Cortex of kidney (tissue), 1 donor: ENCODE data around the gene MTA3.
"Not testable (repeated sequence)": the region's sequence is repeated elsewhere in the genome, so short reads cannot be mapped to it uniquely, and the experiment has no call there.

Source experiments
- DNase-seq: peaks from one replicate; lab custom pipeline; 2025; lab: John Stamatoyannopoulos, UW

MTA3 gene

GRCh38 chr2:42568401-42569115, at the start of gene MTA3:
TSS of gene MTA3 (plus strand) at chr2:42568632. CDS start at chr2:42568746, 114 bp downstream.
- DNase-seq: no peak

GRCh38 chr2:42519624-42520023, 48.8 kb upstream of the MTA3 start:
- no peak for DNase-seq

DNA sequence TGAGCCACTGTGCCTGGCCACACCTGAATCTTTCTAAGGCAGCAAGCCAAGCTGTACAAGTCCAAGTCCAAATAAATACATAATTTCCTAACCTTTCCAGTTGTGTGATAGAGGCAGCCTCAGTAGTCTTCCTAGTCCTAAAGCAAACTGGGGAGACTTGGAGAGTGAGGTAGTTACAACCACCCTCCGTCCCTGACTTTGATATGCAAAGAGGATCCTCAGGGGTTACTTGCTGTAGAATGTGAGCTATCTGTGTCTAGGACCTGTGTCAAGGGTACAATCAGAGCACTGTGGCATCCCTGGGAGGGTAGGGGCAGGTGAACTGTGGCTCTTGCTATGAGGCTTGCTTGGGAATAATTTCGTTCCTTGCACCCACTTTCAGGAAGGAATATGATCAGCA, 46.4 kb upstream of the MTA3 start:
- DNase-seq: no peak

DNA sequence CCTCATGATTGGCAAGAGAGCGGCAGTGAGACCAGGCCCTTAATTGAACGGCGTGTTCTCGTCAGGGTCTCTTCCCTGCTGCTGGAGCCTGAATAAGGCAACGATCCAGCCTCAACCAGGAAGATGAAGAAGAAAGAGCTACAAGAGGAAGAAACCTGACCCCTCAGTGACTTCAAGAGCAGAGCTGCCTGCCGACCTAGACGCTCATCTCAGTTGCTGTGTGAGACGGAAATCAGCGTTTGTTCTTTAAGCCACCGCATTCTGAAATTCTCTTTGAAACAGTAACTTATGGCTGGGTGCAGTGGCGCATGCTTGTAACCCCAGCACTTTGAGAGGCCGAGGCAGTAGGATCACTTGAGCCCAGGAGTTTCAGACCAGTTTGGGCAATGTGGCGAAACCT, 45.1 kb upstream of the MTA3 start:
- DNase-seq: no peak

DNA sequence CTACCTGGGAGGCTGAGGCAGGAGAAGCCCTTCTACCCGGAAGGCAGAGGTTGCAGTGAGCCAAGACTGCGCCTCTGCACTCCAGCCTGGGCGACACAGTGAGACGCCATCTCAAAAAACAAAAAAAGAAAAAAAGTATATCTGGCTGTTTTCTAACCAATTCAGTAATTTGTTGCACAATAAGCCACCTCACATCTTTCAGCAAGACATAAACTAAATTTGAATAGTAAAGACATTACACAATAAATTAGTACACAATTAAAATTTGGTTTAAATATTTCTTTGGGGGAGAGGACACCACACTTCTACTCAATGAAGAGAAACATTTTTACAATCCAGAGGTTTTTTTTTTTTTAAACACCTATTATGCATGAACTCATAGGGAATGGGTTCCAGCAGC, 36.0 kb upstream of the MTA3 start:
- no peak for DNase-seq

GRCh38 chr2:42537493-42537892, 30.9 kb upstream of the MTA3 start:
- DNase-seq: no peak

DNA sequence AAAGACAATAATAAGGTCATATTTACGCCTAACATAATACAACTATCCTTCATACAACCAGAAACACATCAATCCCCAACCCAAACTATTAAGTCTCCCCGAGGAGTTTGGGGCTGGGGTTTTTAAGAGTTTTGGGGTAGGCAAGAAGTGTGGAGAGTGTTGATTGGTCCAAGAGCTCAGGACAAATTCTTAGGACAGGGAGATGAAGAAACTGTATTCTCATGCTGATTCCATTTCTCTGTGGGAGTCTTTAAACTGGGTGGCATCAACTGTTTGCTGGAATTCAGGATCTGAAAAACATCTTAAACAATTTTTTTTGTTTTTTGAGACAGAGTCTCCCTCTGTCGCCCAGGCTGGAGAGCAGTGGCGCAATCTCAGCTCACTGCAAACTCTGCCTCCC, 25.6 kb upstream of the MTA3 start:
- no peak for DNase-seq

- DNase-seq: no peak
Observed at GRCh38 chr2:42545023-42545721, 23.3 kb upstream of the MTA3 start.

GRCh38 chr2:42545841-42546390, 22.5 kb upstream of the MTA3 start:
- no peak for DNase-seq

DNA sequence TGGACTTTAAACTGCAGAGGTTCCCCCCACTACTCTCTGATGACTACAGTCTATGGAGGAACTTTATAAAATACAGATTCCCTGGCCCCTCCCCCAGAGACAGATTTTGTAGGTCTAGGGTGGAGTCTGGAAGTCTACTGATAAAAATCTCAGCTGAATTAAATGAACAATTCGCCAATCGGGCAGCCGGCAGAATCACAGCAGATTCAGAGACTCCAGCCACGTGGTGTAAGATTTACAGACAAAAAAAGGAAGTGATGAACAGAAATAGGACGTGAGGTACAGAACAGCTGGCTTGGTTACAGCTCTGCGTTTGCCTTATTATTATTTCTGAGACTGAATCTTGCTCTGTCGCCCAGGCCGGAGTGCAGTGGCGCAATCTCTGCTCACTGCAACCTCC, 21.4 kb upstream of the MTA3 start:
- no peak for DNase-seq

GRCh38 chr2:42547446-42548295, 20.8 kb upstream of the MTA3 start:
- DNase-seq: no peak

GRCh38 chr2:42550870-42551269, 17.6 kb upstream of the MTA3 start:
- DNase-seq: no peak

DNA sequence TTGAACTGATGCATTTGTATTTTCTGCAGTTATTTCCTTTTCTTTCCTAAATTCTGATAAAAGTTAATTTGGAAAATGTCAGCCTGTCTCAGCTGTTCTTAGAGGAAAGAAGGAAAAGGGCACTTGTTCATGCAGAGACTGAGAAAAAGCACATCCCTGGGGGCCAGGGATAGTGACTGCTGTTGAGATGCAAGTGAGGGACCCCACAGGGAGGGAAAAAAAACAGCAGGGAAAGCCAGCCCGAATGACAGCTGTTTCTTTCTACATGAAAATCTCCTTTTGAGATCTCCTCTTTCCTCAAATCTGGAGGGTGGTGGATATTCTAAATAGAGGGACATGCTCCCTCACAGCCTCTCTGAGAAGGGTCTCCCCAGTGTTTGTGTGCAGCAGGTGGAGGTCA, 14.0 kb upstream of the MTA3 start:
- no peak for DNase-seq

DNA sequence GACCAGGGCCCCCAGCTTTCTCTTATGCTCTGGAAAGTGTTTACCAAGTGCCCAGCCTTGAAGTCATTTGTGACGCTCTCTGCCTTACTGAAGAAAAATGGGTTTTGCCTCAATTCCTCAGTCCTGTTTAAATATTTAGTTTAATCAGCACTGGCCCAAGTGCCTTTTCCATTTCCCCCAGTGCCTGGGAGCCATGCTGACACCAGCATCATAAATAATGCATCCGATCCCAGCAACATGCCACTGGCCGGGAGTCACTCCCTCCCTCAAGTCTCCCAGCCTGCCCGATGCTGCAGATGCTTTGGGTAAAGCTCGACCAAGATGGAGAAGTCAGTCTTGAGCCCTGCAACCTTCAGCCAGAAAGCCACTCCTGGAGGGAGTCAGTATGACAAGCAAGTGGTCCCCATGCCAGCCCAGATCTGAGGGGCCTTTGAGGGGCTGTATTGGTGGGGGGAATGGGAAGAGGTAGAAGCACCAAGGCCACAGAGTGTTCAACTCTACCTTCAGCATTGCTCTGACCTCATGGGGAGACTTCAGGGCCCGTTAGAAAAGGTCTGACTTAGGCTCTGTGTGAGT, 12.0 kb upstream of the MTA3 start:
- DNase-seq: no peak

- no peak for DNase-seq
Observed at GRCh38 chr2:42557306-42557705, 11.1 kb upstream of the MTA3 start.

DNA sequence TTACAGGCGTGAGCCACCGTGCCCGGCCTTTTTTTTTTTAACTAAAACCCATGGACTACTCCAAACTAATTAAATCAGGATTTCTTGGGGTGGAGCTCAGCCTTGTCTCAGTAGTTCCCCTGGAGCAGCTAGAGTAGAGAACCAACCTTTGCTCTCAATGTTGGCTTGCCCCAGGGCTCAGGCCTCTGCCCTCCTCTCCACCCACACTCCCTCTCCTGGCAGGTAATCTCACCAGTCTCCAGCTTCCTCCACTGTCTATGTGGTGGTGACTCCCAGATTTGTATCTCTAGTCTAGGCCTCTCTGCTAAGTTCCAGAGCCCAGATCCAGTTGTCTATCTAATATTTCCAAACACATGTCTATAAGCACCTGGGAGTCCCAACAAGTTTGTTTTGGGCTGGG, 9.6 kb upstream of the MTA3 start:
- DNase-seq: no peak

- not testable (repeated sequence) for DNase-seq
Observed at GRCh38 chr2:42560133-42560532, 8.3 kb upstream of the MTA3 start.

DNA sequence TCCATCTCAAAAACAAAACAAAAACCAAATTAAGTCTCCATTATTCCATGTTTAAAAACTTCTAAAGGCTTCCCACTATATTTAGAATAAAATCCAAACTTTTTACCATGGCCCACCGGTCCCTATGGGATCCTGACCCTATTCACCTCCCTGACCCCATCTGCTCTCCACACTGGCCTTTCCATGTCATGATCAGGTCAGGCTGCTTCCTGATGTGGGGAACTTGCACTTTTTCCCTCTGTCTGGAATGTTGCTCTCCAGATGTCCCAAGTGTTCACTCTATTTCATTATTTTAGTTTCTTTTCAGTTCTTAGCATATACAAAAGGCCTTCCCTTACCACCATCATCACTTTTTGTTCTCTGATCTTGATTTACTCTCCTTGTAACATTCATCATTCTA, 7.5 kb upstream of the MTA3 start:
- no peak for DNase-seq

- DNase-seq: no peak
Observed at GRCh38 chr2:42562474-42563144, 5.8 kb upstream of the MTA3 start.

DNA sequence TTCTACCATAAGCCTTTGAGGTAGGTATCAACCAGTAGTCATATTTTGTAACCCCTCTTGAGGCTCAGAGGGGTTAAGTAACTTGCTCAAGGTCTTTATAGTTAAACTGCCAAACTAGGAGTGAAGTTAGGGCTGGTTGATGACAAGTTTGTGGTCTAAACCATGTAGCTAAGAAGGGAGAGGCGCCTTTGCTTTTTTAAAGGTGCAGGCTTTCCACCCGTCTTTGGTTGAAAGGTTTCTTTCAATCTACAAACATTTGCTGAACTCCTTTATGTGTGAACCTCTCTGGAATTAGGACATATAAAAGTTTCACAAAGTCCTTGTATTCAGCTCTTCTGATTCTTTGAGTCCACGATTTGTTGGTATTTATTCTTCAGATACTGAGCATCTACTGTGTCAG, 2.4 kb upstream of the MTA3 start:
- DNase-seq: no peak

- DNase-seq: no peak
Observed at GRCh38 chr2:42566837-42567321, 1.6 kb upstream of the MTA3 start.
